ENCODE measurements around the gene SRP72.

Gene SRP72

DNA sequence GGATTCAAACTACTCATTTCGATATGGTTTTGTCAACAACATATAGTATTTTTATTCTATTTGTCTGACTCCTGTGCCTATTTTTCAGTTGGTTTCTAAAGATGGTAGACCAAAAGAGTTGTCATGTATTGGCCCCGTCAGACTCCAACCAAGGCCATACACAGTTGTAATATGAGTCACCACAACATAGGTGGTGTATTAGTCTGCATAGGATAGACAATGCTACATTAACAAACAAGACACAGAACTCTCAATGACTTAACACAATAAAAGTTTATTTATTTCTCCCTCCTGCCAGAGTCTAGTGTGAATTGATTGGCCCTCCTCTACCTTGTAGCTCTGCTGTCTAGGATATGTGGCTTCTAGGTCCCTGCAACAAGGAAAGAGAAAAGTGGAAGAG, 84.1 kb downstream of the SRP72 start:
- no peaks in the 10 kb centered on the region for H3K27me3 ChIP-seq (ENCODE audit: insufficient read depth, poor library complexity, severe bottlenecking)
- DNase-seq (ENCODE audit: low spot score), result no peak
- ATAC-seq (ENCODE audit: low read depth), result no peak
- H3K9me3 ChIP-seq (ENCODE audit: severe bottlenecking), result no peaks in the 10 kb centered on the region
- no peak overlapping the region for H3K27ac ChIP-seq (ENCODE audit: poor library complexity, severe bottlenecking)
- no peaks in the 10 kb centered on the region for H3K4me1 ChIP-seq (ENCODE audit: insufficient read depth, poor library complexity, severe bottlenecking)
- TF ChIP-seq, protein P1, sequence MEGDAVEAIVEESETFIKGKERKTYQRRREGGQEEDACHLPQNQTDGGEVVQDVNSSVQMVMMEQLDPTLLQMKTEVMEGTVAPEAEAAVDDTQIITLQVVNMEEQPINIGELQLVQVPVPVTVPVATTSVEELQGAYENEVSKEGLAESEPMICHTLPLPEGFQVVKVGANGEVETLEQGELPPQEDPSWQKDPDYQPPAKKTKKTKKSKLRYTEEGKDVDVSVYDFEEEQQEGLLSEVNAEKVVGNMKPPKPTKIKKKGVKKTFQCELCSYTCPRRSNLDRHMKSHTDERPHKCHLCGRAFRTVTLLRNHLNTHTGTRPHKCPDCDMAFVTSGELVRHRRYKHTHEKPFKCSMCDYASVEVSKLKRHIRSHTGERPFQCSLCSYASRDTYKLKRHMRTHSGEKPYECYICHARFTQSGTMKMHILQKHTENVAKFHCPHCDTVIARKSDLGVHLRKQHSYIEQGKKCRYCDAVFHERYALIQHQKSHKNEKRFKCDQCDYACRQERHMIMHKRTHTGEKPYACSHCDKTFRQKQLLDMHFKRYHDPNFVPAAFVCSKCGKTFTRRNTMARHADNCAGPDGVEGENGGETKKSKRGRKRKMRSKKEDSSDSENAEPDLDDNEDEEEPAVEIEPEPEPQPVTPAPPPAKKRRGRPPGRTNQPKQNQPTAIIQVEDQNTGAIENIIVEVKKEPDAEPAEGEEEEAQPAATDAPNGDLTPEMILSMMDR (IDR thresholded peaks at IDR 0.05; ENCODE audit: poor library complexity, severe bottlenecking), result no peak
- no peak overlapping the region for H3K4me3 ChIP-seq (ENCODE audit: severe bottlenecking)
- no peaks in the 10 kb centered on the region for H3K36me3 ChIP-seq (ENCODE audit: low read depth)

DNA sequence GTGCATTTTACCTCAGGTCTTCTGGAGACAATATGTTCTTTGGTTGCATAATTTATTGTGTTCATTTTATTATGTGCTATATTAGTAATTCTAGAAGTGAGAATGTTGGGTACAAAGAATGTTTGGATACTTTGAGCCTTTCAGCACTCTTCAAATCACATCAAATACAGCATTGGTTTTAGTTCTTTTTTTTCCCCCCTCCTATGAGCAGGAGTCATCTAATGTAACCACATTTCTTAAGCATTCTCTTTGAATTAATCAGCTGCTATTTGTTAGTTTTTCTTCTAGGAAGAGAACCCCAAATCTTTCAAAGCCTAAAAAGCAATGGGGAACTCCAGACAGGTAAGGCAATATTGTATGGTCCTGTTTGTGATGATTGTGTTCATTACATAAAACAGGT, 84.9 kb downstream of the SRP72 start:
- Histone ChIP-seq H3K27ac (ENCODE audit: poor library complexity, severe bottlenecking) (no peak overlapping the region), H3K9me3 (ENCODE audit: severe bottlenecking) (no peaks in the 10 kb centered on the region), H3K4me1 (ENCODE audit: insufficient read depth, poor library complexity, severe bottlenecking) (no peaks in the 10 kb centered on the region), H3K4me3 (ENCODE audit: severe bottlenecking) (no peak overlapping the region), H3K36me3 (ENCODE audit: low read depth) (no peaks in the 10 kb centered on the region), H3K27me3 (ENCODE audit: insufficient read depth, poor library complexity, severe bottlenecking) (no peaks in the 10 kb centered on the region)
- TF ChIP-seq, protein P1 (IDR thresholded peaks at IDR 0.05; ENCODE audit: poor library complexity, severe bottlenecking), result no peak
- ATAC-seq (ENCODE audit: low read depth) (no peak), DNase-seq (ENCODE audit: low spot score) (no peak)

Measured in RWPE2 (cell line).